GDM1 (cell line): ENCODE data around the gene CDKN2D.
"Not testable (repeated sequence)": the region's sequence is repeated elsewhere in the genome, so short reads cannot be mapped to it uniquely, and the experiment has no call there.

Experiments used
- DNase-seq: peaks from one replicate; lab custom pipeline; 2025; lab: John Stamatoyannopoulos, UW

The CDKN2D gene

DNA sequence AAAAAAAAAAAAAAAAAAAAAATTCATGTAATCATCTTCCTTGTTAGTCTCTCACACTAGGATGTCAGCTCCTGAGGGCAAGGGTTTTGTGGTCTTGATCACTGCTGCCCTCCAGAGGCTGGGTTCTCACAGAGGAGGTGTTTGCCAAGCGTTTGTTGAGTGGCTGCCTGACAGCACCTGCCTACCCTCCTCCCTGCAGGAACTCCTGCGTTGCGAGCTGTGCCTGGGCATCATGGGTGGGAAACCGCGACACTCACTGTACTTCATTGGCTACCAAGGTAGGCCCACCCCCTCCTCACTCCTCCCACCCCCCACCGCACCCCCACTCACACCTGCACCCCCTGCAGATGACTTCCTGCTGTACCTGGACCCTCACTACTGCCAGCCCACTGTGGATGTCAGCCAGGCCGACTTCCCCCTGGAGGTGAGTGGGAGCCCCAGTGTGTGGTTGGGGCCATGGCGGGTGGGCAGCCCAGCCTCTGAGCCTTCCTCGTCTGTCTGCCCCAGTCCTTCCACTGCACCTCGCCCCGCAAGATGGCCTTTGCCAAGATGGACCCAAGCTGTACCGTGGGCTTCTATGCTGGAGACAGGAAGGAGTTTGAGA is 17.0 kb downstream of the CDKN2D start:
- peak; percentile 39 for DNase-seq

DNA sequence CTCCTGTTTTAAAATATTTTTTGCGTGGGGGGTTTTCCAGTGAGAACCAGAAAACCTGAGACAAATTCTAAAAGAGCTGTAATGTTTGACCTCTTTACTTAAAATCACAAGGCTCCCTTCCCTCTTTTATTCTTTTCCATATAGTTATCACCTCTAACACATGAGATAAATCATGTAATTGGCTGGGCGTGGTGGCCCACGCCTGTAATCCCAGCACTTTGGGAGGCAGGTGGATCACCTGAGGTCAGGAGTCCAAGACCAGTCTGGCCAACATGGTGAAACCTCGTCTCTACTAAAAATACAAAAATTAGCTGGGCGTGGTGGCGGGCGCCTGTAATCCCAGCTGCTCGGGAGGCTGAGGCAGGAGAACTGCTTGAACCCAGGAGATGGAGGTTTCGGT is 17.8 kb downstream of the CDKN2D start:
- DNase-seq = not testable (repeated sequence)

DNA sequence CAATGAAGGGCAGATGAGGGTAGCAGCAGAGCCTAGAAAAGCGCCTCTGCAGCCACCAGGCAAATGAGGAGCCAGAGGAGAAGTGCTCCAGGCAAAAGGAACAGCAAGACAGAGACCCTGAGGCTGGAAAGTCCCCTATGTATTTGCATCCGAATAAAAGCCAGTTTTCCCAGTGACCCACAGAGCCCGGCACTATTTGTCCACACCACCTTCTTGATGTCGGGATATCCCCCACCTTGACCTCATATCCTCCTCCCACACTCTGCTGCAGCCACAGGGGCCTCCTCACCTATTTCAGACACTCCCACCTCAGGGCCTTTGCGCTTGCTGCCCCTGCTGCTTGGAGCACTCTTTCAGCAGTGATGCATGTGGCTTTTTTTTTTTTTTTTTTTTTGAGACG is 18.4 kb downstream of the CDKN2D start:
- no peak for DNase-seq

DNA sequence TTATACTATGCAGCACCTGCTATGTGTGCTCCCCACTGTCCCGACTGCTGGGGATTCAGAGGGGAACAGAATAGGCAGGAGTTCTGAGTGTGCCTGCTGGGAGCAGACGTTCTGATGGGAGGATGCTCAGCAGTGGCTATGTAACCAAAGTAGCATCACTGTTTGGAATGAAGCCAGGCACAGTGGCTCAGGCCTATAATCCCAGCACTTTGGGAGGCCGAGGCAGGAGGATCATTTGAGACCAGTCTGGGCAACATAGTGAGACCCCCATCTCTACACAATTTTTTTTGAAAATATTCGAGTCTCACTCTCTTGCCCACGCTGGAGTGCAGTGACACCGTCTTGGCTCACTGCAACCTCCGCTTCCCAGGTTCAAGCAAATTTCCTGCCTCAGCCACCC is 19.0 kb downstream of the CDKN2D start:
- no peak for DNase-seq

DNA sequence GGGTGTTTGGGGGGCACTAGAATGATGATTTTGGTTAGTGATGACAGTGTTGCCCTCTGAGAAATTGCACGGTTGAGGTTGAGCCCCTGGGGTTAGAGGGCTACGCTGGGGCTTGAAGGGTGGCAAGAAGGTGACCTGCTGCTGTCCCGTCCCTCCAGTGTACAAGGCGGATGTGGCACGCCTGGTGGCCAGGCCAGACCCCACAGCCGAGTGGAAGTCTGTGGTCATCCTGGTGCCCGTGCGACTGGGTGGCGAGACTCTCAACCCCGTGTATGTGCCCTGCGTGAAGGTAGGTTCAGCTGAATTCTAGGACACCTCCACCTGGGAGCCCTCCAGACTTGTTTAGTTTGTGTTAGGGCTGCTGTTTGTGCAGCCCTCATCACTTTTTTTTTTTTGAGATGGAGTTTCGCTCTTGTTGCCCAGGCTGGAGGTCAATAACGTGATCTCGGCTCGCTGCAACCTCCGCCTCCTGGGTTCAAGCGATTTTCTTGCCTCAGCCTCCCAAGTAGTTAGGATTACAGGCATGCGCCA is 20.0 kb downstream of the CDKN2D start:
- no peak for DNase-seq

DNA sequence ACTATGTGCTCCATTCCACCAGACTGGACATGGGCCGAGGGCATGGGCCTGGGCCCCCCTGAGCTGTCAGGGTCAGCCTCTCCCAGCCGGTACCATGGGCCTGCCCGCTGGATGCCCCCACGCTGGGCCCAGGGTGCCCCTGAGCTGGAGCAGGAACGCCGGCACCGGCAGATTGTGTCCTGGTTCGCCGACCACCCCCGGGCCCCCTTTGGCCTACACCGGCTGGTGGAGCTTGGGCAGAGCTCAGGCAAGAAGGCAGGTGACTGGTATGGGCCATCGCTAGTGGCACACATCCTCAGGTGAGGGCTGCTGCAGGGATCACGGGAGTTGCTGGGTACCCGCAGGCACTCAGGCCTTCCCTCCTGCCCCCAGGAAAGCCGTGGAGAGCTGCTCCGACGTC is 22.0 kb downstream of the CDKN2D start:
- no peak for DNase-seq

DNA sequence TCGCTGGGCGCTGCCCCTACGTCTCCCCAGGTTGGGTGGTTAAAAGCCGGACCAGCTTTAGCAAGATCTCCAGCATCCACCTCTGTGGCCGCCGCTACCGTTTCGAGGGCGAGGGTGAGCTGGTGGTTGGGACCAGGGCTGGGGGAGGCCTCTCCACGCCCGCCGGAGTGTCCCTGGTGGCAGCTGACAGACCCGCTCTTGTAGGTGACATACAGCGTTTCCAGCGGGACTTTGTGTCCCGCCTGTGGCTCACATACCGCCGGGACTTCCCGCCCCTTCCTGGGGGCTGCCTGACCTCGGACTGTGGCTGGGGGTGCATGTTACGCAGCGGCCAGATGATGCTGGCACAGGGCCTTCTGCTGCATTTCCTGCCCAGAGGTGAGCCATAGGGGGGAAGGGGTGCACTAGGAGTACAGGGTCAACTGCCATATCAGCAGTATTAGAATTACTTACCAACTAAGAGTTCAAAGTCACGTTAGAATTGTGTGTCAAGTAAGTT is 24.0 kb downstream of the CDKN2D start:
- DNase-seq = no peak

DNA sequence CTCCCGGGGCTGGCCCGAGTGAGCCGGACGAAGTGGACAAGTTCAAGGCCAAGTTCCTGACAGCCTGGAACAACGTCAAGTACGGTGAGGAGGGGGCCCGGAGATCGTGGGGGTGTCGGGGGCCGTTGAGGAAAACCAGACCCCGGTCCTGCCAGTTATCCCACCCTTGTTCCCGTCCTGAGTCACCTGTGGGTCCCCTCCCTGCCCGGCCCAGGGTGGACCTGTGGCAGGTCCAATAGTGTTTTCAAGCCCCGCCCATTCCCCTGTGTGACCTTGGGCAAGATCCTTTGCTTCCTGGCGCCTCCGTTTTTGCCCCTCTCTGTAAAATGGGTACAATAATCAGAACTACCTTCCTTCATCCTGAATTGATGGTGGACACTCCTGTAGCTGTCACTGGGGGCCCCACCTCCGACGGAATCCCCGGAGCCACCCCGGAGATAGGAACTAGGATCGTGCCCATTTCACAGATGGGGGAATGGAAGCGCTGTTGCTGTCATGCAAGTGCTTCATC is 24.5 kb downstream of the CDKN2D start:
- DNase-seq = no peak

DNA sequence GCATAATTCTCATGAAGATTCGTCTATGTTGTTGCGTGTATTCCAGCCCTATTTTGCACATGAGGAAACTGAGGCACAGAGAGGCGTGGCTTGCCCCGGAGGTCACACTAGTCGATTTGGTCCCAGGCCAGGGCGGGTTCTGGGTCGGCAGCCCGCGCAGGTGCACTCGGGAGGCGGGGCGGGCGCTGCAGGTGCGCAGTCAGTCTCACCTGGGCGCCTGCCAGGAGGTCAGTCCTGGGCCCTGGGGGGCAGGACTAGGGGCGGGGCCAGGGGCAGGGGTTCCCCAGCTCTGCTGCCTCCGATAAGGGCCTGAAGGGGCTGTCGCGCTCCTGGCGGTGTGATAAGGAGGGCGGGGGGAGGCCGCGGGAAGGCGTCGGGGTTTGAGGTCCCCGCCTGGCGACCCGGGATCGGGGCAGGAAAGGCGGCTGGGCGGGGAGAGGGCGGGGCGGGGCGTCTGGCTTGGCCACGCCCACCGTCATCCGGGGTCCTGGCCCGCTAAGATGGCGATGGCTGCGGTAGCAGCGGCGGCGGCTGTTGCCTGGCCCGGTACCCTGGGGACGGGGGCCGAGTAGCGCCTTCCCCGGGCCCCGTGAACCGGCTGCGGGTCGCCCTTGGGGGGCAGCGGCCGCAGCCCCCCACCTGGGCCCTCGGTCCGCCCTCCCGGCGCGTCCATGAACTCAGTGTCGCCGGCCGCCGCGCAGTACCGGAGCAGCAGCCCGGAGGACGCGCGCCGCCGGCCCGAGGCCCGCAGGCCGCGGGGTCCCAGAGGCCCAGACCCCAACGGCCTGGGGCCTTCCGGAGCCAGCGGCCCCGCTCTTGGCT is 25.1 kb downstream of the CDKN2D start, which contains the start of gene ATG4D:
Gene ATG4D (plus strand): TSS at position 485 of the 822 bp plus-strand sequence. CDS start 187 bp downstream, at position 672.
- DNase-seq = peak; percentile 61

DNA sequence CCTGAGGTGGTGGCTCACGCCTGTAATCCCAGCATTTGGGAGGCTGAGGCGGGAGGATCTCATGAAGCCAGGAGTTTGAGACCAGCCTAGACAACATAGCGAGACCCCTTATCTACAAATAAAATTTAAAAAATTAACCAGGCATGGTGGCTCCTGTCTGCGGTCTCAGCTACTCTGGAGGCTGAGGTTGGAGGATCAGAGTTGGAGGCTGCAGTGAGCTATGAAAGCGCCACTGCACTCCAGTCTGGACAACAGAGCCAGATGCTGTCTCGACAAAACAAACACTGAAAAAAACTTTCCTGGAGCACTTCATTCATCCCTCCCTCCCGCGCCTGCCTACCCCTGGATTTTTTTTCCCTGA is 25.7 kb downstream of the CDKN2D start:
- no peak for DNase-seq

DNA sequence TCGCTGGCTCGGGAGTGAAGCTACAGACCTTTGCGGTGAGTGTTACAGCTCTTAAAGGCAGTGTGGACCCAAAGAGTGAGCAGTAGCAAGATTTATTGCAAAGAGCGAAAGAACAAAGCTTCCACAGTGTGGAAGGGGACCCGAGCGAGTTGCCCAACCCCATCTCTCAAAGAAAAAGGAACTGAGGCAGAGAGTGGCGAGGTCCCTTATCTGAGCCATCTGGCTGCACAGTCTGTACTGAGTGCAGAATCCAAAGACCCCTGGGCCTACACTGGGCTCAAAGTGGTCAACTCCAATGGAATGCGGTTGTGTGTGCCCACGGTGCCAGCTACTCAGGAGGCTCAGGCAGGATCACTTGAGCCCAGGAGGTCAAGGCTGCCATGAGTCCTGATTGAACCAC is 29.8 kb downstream of the CDKN2D start:
- not testable (repeated sequence) for DNase-seq

DNA sequence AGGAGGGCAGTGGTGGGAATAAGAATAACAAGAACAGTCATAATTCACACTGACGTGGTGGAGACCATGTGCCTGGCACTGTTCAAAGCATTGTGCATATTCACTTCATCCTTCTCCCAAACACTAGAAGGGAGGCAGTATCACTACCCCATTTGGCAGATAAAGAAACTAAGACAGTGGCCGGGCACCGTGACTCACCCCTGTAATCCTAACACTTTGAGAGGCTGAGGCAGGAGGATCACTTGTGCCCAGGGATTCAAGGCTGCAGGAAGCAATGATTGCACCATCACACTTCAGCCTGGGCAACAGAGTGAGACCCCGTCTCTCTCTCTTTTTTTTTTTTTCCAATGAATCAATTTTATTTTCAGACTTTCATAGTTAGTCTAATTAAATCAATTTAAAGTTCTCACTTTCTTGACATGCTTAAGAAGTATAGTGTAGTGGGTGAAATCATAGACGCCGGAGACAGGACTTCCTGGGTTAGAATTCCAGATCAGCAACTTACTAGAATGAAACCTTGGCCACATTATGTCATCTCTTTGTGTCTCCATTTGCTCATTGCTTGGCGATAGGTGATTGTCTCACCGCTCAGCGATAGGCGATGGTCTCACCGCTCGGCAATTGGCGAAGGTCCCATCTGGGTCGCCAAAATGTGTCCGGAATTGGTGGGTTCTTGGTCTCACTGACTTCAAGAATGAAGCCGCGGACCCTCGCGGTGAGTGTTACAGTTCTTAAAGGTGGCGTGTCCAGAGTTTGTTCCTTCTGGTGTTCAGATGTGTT is 30.4 kb downstream of the CDKN2D start:
- no peak for DNase-seq

DNA sequence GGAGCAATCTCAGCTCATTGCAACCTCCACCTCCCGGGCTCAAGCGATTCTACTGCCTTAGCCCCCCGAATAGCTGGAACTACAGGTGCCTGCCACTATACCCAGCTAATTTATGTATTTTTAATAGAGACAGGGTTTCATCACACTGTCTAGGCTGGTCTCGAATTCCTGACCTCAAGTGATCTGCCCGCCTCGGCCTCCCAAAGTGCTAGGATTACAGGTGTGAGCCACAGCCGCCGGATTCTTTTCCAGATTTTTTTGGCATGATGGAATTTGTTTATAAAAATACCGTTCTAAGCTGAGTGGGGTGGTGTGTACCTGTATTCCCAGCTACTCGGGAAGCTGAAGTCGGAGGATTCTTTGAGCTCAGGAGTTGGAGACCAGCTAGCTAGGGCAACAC is 31.1 kb downstream of the CDKN2D start:
- DNase-seq = no peak

DNA sequence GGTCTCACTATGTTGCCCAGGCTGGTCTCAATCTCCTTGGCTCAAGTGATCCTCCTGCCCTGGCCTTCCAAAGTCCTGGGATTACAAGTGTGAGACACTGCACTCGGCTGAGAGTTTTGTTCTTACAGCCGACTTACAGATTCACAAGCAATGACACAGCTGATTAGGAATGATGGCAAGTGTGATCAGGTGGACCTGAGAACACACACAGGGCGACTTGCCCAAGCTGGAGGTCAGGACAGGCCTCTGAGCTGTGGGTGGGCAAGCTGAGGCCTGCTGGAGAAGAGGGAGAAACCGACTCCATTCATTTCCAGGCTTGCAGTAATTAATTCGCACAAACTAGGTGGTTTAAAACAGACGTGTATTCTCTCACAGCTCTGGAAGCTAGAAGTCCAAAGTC is 33.2 kb downstream of the CDKN2D start:
- DNase-seq = no peak

DNA sequence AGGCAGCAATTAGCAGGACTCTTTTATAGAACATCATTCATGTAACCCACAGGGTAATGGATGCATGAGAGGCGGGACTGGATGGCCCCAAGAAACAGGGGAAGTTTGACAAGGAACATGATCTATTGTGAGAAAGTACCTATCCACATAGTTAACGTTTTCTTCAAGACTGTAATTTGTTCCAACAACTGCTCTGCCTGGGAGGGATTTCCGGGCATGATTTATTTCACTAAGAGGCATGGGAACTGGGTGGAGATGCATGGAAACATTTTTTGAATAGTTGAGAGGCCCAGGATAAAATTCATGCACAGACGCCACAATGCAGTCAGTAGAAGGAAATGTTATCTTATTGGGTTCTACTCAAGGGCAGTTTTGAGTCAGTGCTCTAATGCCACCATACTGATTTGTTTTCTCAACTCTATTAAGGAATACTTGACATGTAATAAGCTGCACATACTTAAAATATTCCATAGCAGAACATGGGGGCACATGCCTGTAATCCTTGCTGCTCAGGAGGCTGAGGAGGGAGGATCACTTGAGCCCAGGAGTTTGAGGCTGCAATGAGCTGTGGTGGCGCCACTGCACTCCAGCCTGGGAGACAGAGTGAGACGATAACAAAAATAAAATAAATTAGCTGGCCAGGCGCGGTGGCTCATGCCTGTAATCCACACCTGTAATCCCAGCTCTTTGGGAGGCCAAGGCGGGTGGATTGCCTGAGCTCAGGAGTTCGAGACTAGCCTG is 35.0 kb downstream of the CDKN2D start:
- no peak for DNase-seq

DNA sequence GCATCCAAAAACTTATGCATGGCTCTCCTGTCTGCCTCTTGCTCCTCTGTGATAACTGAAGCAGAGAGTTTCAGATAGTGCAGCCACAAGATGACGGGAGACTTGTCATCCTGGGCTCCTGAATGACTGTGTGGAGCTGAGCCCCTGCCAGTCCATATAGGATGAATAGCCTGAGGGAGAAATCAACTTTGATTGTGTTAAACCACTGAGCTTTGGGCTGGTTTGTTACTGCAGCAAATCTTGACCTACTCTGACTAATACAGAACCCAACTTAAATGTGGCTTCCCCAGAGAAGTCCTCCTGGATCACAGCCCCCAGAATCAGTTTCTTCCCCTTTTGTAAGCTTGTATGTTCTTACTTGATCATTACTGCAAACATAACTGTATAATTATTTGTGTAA is 36.3 kb downstream of the CDKN2D start:
- DNase-seq = no peak

DNA sequence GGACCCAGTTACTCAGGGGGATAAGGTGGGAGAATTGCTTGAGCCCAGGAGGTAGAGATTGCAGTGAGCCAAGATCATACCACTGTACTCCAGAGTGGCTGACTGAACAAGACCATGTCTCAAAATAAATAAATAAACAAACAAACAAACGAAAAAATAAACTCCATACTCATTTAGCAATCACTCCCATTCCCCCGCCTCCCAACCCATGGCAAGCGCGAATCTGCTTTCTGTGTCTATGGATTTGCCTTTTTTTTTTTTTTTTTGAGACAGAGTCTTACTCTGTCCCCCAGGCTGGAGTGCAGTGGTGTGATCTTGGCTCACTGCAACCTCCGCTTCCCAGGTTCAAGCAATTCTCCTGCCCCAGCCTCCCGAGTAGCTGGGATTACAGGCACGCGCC is 41.9 kb downstream of the CDKN2D start:
- not testable (repeated sequence) for DNase-seq

DNA sequence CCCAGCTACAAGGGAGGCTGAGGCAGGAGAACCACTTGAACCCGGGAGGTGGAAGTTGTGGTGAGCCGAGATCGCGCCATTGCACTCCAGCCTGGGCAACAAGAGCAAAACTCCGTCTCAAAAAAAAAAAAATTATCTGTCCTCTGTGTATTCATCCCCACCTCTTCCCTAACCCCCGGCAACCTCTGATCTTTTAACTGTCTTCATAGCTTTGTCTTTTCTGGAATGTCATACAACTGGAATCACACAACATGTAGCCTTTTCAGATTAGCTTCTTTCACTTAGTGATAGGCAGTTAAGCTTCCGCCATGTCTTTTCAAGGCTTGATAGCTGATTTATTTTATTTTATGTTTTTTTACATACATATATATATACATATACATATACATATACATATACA is 43.1 kb downstream of the CDKN2D start:
- no peak for DNase-seq

DNA sequence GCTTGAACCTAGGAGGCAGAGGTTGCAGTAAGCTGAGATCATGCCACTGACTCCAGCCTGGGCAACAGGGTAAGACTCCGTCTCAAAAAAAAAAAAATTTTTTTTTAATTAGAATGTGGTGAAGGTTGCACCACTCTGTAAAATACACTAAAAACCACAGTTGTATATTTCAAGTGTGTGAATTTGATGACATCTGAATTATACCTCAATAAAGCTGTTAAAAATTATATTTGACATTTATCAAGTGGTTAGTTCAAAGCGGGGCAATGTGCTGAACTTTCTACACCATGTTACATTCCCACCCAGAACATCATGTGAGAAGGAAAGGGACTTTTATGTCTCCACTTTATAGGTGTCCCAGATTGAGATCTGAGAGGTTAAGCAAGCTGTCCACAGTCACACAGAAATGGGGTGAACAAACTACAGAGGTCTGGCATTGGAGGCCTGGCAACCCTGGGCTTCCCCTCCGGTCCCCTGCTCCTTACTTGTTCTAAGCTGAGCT is 45.6 kb downstream of the CDKN2D start:
- no peak for DNase-seq

DNA sequence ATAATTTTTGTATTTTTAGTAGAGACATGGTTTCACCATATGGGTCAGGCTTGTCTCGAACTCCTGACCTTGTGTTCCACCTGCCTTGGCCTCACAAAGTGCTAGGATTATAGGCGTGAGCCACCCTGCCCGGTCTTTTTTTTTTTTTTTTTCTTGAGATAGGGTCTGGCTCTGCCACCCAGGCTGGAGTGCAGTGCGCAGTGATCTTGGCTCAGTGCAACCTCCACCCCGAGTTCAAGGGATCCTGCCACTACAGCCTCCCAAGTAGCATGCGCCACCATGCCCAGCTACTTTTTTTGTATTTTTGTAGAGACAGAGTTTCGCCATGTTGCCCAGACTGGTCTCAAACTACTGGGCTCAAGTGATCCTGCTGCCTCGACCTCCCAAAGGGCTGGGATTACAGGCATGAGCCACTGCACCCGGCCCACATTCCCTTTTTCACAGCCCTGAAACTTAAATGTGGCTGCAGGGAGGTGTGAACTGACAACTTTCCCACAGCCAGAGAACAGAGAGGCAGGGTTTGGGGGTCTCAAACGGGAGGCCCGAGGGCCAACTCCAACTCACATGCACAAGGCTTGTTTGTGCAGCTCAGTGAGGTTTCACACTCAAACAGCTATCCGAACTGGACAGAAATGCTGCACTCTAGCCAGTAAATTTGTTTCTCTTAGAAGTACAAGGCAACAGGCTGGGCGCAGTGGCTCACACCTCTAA is 47.2 kb downstream of the CDKN2D start:
- no peak for DNase-seq
